Sigmoid colon (tissue), 7 donors: ENCODE measurements around the gene WDR26. TPM values are rescaled to one million over a fixed set of nuclear protein-coding genes. Genes with fewer than 3 reads are reported as not detected.

Experiments
- DNase-seq: peaks from one replicate; pipeline ENCODE4 v3.0.0-alpha.2; 2019
- H3K27ac ChIP-seq, 4 donors: fragments of 200-600 bp; sonication (generic); one replicate each; pipeline ENCODE4 v1.5.1; 2016 to 2019; ENCODE audit warnings: mild to moderate bottlenecking in 1 of 4
- H3K27me3 ChIP-seq, 3 donors: fragments of 200-600 bp; sonication (generic); one replicate each; pipeline ENCODE4 v1.5.1; 2019; ENCODE audit warnings: mild to moderate bottlenecking in 1 of 3
- H3K36me3 ChIP-seq, 4 donors: fragments of 200-600 bp; sonication (generic); one replicate each; pipeline ENCODE4 v1.5.1; 2016 to 2019
- H3K4me1 ChIP-seq, 4 donors: fragments of 200-600 bp; sonication (generic); one replicate each; pipeline ENCODE4 v1.5.1; 2017 to 2019
- H3K4me3 ChIP-seq, 4 donors: fragments of 200-600 bp; sonication (generic); one replicate each; pipeline ENCODE4 v1.5.1; 2017 to 2019; ENCODE audit warnings: mild to moderate bottlenecking in 2 of 4, moderate library complexity in 1 of 4
- H3K9me3 ChIP-seq, 4 donors: fragments of 200-600 bp in 3 of 4; sonication (generic) in 3 of 4; one replicate each; pipeline versions ENCODE4 v1.5.1 to v1.6.1; 2013 to 2019
- CTCF ChIP-seq, 4 experiments: fragments of 450-650 bp in 3 of 4; fragments of 200-600 bp in 1 of 4; IDR thresholded peaks; one replicate each; pipeline ENCODE4 v1.5.1; 2016 to 2019; ENCODE audit warnings: antibody characterized with exemption in 4 of 4, mild to moderate bottlenecking in 3 of 4, moderate library complexity in 2 of 4
- EP300 ChIP-seq, 4 donors: sonication (generic); formaldehyde crosslinking; IDR thresholded peaks; one replicate each; pipeline ENCODE4 v1.6.1; 2017; ENCODE audit warnings: antibody characterized with exemption in 4 of 4
- POLR2A ChIP-seq, 2 donors: fragments of 450-650 bp; IDR thresholded peaks; one replicate each; pipeline ENCODE4 v1.6.1; 2016; ENCODE audit warnings: antibody characterized with exemption in 2 of 2, mild to moderate bottlenecking in 2 of 2, moderate library complexity in 2 of 2
- POLR2AphosphoS5 ChIP-seq, 4 donors: sonication (generic); formaldehyde crosslinking; IDR thresholded peaks; one replicate each; pipeline ENCODE4 v1.6.1; 2017; ENCODE audit warnings: antibody characterized with exemption in 4 of 4
- WGBS, 2 donors: extraction: QIAGEN DNeasy Blood & Tissue Kit; methylation state at CpG; one replicate each; pipeline ENCODE4 v1.1.7; 2013; 5-methylcytosine and 5-hydroxymethylcytosine counted together
- intact Hi-C: fragments of 100-400 bp; cut with DNase I; formaldehyde crosslinking; loops from one replicate; pipeline ENCODE4 v1.15.1; 2023
- polyA plus RNA-seq, 3 donors: library from polyadenylated mRNA; stranded (reverse); fragments of 200-250 nt; gene quantifications; one replicate each; pipeline ENCODE4 v1.2.3, GENCODE V29; 2013
- total RNA-seq, 4 donors: library from RNA; depleted of rRNA; stranded (reverse); fragments of >200 nt; gene quantifications; one replicate each; pipeline ENCODE4 v1.1.0, GENCODE V29; 2016
- donor health status: healthy with polysubstance abuse.
- donor health status: Bipolar disorder and iron deficiency.
- donor health status: healthy.

Gene WDR26
- total and polyA plus RNA-seq, 7 donors = 27.6 to 105 (median 63.3) TPM

GRCh38 chr1:224425279-224425884, 9.2 kb downstream of the WDR26 start:
- WGBS, 2 donors = 78 to 89% methylated on average over 6 of the region's 6 CpGs
- Histone ChIP-seq H3K4me1 (peaks cover 0 to 64% (median 47%) of the 10 kb centered on the region in 4 donors), H3K27ac (no peak overlapping the region), H3K9me3 (no peaks in the 10 kb centered on the region), H3K27me3 (no peaks in the 10 kb centered on the region), H3K36me3 (peaks cover 20 to 58% (median 43%) of the 10 kb centered on the region in 4 donors), H3K4me3 (no peak overlapping the region)
- no peak for DNase-seq
- intact Hi-C loops = no loop called here
- TF ChIP-seq CTCF (IDR thresholded peaks at IDR 0.05) = no peak
- no peak for TF ChIP-seq POLR2AphosphoS5 (IDR thresholded peaks at IDR 0.05)
- no peak for TF ChIP-seq POLR2A (IDR thresholded peaks at IDR 0.05)
- TF ChIP-seq EP300 (IDR thresholded peaks at IDR 0.05) = no peak

- no peak overlapping the region for H3K4me3 ChIP-seq
- intact Hi-C loops = no loop called here
- no peak for TF ChIP-seq CTCF (IDR thresholded peaks at IDR 0.05)
- no peak for TF ChIP-seq EP300 (IDR thresholded peaks at IDR 0.05)
- no peak for TF ChIP-seq POLR2AphosphoS5 (IDR thresholded peaks at IDR 0.05)
- TF ChIP-seq POLR2A (IDR thresholded peaks at IDR 0.05) = no peak
These were observed 14.5 kb downstream of the WDR26 start for GRCh38 chr1:224420106-224420505.

GRCh38 chr1:224411766-224412165, 22.8 kb downstream of the WDR26 start:
- no peak overlapping the region for H3K27ac ChIP-seq
- no peak for TF ChIP-seq POLR2AphosphoS5 (IDR thresholded peaks at IDR 0.05)
- TF ChIP-seq POLR2A (IDR thresholded peaks at IDR 0.05) = no peak
- TF ChIP-seq EP300 (IDR thresholded peaks at IDR 0.05) = no peak
- no peak for TF ChIP-seq CTCF (IDR thresholded peaks at IDR 0.05)
- no peaks in the 10 kb centered on the region for H3K9me3 ChIP-seq
- H3K36me3 ChIP-seq = peaks cover 19 to 92% (median 39%) of the 10 kb centered on the region in 4 donors
- DNase-seq = no peak
- WGBS, 2 donors = 87 to 94% methylated on average over 1 of the region's 1 CpG
- H3K27me3 ChIP-seq = no peaks in the 10 kb centered on the region
- peaks cover 0 to 9% (median under 1%) of the 10 kb centered on the region in 4 donors for H3K4me1 ChIP-seq
- intact Hi-C loops = no loop called here
- no peak overlapping the region for H3K4me3 ChIP-seq

More at GRCh38 chr1:224420106-224420505, 14.5 kb downstream of the WDR26 start:
- Histone ChIP-seq H3K27ac (no peak overlapping the region), H3K27me3 (no peaks in the 10 kb centered on the region), H3K4me1 (peaks cover 0 to 14% (median 4%) of the 10 kb centered on the region in 4 donors), H3K36me3 (peaks cover 24 to 100% (median 75%) of the 10 kb centered on the region in 4 donors), H3K9me3 (no peaks in the 10 kb centered on the region)
- no peak for DNase-seq

- TF ChIP-seq CTCF (IDR thresholded peaks at IDR 0.05) (no peak), POLR2AphosphoS5 (IDR thresholded peaks at IDR 0.05) (no peak), EP300 (IDR thresholded peaks at IDR 0.05) (no peak), POLR2A (IDR thresholded peaks at IDR 0.05) (no peak)
- H3K36me3 ChIP-seq = peaks cover 31 to 94% (median 56%) of the 10 kb centered on the region in 4 donors
- H3K27me3 ChIP-seq = no peaks in the 10 kb centered on the region
- H3K9me3 ChIP-seq = no peaks in the 10 kb centered on the region
- no peak for DNase-seq
- peaks cover 0 to 10% (median 5%) of the 10 kb centered on the region in 4 donors for H3K4me1 ChIP-seq
- intact Hi-C loops = no loop called here
- WGBS, 2 donors = 100% methylated on average over 1 of the region's 1 CpG
- no peak overlapping the region for H3K4me3 ChIP-seq
- no peak overlapping the region for H3K27ac ChIP-seq
These were observed 26.4 kb downstream of the WDR26 start for GRCh38 chr1:224408294-224408590.
